Heart left ventricle (tissue), 16 donors: ENCODE measurements around the gene TECPR2. TPM values are rescaled to one million over a fixed set of nuclear protein-coding genes. Genes with fewer than 3 reads are reported as not detected.

ENCODE experiments used
- ATAC-seq, 4 donors: fragments of 200-7000 bp; cut with Tn5 transposase; one replicate each; pipeline ENCODE4 v1.9.1; 2020 to 2022; ENCODE audit warnings: moderate library complexity in 4 of 4, mild to moderate bottlenecking in 3 of 4, moderate number of reproducible peaks in 1 of 4
- DNase-seq, 5 donors: peaks; one replicate each; pipeline ENCODE4 v3.0.0-alpha.2; 2020
- H3K27ac ChIP-seq, 12 donors: fragments of 200-600 bp; sonication (generic) in 4 of 12; one replicate each; pipeline versions ENCODE4 v1.5.0 to v1.8.0; 2016 to 2022; ENCODE audit warnings: mild to moderate bottlenecking in 2 of 12
- H3K27me3 ChIP-seq, 9 donors: fragments of 200-600 bp; sonication (generic) in 2 of 9; one replicate each; pipeline versions ENCODE4 v1.5.1 to v1.8.0; 2016 to 2022; ENCODE audit warnings: mild to moderate bottlenecking in 3 of 9
- H3K36me3 ChIP-seq, 9 donors: fragments of 200-600 bp; sonication (generic) in 2 of 9; one replicate each; pipeline versions ENCODE4 v1.5.0 to v1.8.0; 2018 to 2022; ENCODE audit warnings: mild to moderate bottlenecking in 2 of 9
- H3K4me1 ChIP-seq, 12 donors: fragments of 200-600 bp; sonication (generic) in 4 of 12; one replicate each; pipeline versions ENCODE4 v1.5.0 to v1.8.0; 2016 to 2022; ENCODE audit warnings: mild to moderate bottlenecking in 3 of 12
- H3K4me3 ChIP-seq, 12 donors: fragments of 200-600 bp; sonication (generic) in 4 of 12; one replicate each; pipeline versions ENCODE4 v1.5.0 to v1.8.0; 2017 to 2022; ENCODE audit warnings: mild to moderate bottlenecking in 9 of 12, moderate library complexity in 4 of 12
- H3K9me3 ChIP-seq, 12 donors: fragments of 200-600 bp; sonication (generic) in 4 of 12; one replicate each; pipeline versions ENCODE4 v1.5.0 to v1.8.0; 2016 to 2022; ENCODE audit warnings: mild to moderate bottlenecking in 1 of 12
- CTCF ChIP-seq, 12 donors: fragments of 200-600 bp; sonication (generic) in 4 of 12; IDR thresholded peaks; one replicate each; pipeline versions ENCODE4 v1.5.0 to v1.8.0; 2018 to 2022; ENCODE audit warnings: antibody characterized with exemption in 12 of 12, mild to moderate bottlenecking in 5 of 12
- POLR2A ChIP-seq, 2 donors: fragments of 450-650 bp; IDR thresholded peaks; one replicate each; pipeline ENCODE4 v1.6.1; 2017; ENCODE audit warnings: antibody characterized with exemption in 2 of 2, mild to moderate bottlenecking in 2 of 2, moderate library complexity in 2 of 2
- WGBS, 4 donors: extraction: QIAGEN DNeasy Blood & Tissue Kit in 2 of 4; methylation state at CpG; one replicate each; pipeline versions ENCODE4 v1.1.5 to v1.1.7; 2013 to 2018; 5-methylcytosine and 5-hydroxymethylcytosine counted together
- intact Hi-C, 10 donors: fragments of 100-400 bp; cut with DNase I; formaldehyde crosslinking; loops; one replicate each; pipeline versions ENCODE4 v1.11.1 to v1.14.2; 2022
- polyA plus RNA-seq, 2 donors: library from polyadenylated mRNA; stranded (reverse); fragments of 200-250 nt; gene quantifications; one replicate each; pipeline ENCODE4 v1.2.3, GENCODE V29; 2013
- total RNA-seq, 9 donors: library from RNA; depleted of rRNA in 2 of 9; stranded (reverse); fragments of >200 nt in 2 of 9; fragmentation: NEBNext Ultra II Directional in 3 of 9; extraction: Animal tissue kit (Norgen Biotek cat#: 25700) in 3 of 9; gene quantifications; one replicate each; pipeline versions ENCODE4 v1.1.0 to v1.2.4, GENCODE V29; 2016 to 2023
- donor health status: ischemic (EF 13 %, LVEDD 7.1; RV severe dilation, severe dysfunction).
- donor health status: healthy with polysubstance abuse.
- donor health status: DM: no; HTN: yes; CAD: no.
- donor health status: DM: no; HTN: no; CAD: no.
- donor health status: ischemic (EF 25% LVEDD 6.9; RV normal size, moderate dysfunction).
- donor health status: ischemic (EF 25% LVEDD 5.7; RV mildly dilated, moderate dysfunction).
- donor health status: healthy.
- donor health status: DM: yes; HTN: yes; CAD: no.
- donor health status: ischemic (EF 35%, LVEDD 5.7; RV mildly dilated, moderate dysfunction).
- donor health status: nonischemic (EF 11% LVEDD 7.7; RV severe dilation, severe dysfunction).
- donor health status: DM: yes; HTN: yes; CAD: no.
- donor health status: PGD.
- donor health status: ischemic (EF 29% LVEDD 5.4; RV normal size, mild dysfunction).
- donor health status: nonischemic (EF 23%, LVEDD 6.1; RV moderate dilation, normal function).

The TECPR2 gene
- total and polyA plus RNA-seq, 11 donors: 9.9 to 30.6 (median 22.3) TPM

DNA sequence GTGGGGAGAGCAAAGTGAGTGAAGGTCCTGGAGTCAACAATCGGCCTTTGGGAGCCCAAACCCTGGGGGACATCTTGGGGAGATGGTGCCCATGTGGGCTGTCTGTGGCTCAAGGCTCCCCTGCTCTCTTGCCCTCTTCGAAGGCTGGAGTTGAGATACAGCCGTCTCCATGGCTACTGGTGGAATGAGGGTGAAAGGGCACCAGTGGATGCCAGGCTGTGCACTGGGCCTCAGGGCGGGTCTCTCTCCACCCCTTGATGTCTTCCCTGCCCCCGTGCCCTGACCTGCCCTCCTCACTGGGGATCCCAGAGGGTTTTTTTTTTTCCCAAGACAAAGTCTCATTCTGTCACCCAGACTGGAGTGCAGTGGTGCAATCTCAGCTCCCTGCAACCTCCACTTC, 148.8 kb downstream of the TECPR2 start:
- DNase-seq (no peak), ATAC-seq (no peak)
- Histone ChIP-seq H3K27ac (peak overlapping the region in 2 of 12 donors; percentile 93 to 97), H3K9me3 (no peaks in the 10 kb centered on the region), H3K4me1 (peaks cover 0 to 30% (median 16%) of the 10 kb centered on the region in 12 donors), H3K4me3 (no peak overlapping the region), H3K36me3 (peaks cover 0 to 14% (median 5%) of the 10 kb centered on the region in 9 donors), H3K27me3 (no peaks in the 10 kb centered on the region)
- 82 to 93% (median 90%) methylated on average over 4 to 5 of the region's 5 CpGs for WGBS, 4 donors
- intact Hi-C loops: loop anchor here in 3 of 10 donors (10.0 kb wide), 2 partner anchors 147 to 187 kb away; partner anchors contain the start of genes CINP (in 3 of the 3) and TECPR2 (in 3 of the 3)
- TF ChIP-seq CTCF (IDR thresholded peaks at IDR 0.05): no peak

DNA sequence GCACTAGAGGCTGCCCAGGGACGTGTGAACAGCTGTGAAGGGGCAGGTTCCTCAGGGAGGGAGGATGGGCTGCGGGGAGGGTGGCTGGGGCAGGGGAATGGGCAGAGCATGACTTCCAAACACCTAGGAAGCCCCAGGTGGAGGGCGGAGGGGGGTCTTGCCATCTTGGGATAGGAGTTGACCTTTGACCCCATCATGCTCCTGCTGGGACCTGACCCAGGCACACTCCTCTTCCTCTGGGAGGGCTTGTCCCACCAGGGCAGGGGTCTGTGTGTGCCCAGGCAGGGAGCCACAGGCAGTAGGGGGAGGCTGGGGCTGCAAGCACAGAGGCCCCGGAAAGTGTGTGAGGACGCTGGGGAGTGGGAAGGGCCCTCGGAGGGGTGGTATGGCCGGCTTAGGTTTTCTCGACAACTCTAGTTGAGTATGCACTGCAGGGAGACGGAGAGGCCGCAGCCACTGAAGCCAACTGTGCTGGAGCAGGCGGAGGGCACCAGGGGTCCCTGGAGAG, 150.1 kb downstream of the TECPR2 start:
- intact Hi-C loops: loop anchor here in 3 of 10 donors (10.0 kb wide), 2 partner anchors 148 to 188 kb away; partner anchors contain the start of genes CINP (in 3 of the 3) and TECPR2 (in 3 of the 3)
- H3K27me3 ChIP-seq: no peaks in the 10 kb centered on the region
- H3K9me3 ChIP-seq: no peaks in the 10 kb centered on the region
- H3K36me3 ChIP-seq: peaks cover 0 to under 1% (median 0%) of the 10 kb centered on the region in 9 donors
- no peak for TF ChIP-seq POLR2A (IDR thresholded peaks at IDR 0.05)
- no peak for TF ChIP-seq CTCF (IDR thresholded peaks at IDR 0.05)
- H3K4me1 ChIP-seq: peaks cover 0 to 32% (median 16%) of the 10 kb centered on the region in 12 donors
- WGBS, 4 donors: 87 to 95% (median 89%) methylated on average over 11 of the region's 11 CpGs
- H3K4me3 ChIP-seq: no peak overlapping the region
- H3K27ac ChIP-seq: no peak overlapping the region
- DNase-seq: no peak
- no peak for ATAC-seq

DNA sequence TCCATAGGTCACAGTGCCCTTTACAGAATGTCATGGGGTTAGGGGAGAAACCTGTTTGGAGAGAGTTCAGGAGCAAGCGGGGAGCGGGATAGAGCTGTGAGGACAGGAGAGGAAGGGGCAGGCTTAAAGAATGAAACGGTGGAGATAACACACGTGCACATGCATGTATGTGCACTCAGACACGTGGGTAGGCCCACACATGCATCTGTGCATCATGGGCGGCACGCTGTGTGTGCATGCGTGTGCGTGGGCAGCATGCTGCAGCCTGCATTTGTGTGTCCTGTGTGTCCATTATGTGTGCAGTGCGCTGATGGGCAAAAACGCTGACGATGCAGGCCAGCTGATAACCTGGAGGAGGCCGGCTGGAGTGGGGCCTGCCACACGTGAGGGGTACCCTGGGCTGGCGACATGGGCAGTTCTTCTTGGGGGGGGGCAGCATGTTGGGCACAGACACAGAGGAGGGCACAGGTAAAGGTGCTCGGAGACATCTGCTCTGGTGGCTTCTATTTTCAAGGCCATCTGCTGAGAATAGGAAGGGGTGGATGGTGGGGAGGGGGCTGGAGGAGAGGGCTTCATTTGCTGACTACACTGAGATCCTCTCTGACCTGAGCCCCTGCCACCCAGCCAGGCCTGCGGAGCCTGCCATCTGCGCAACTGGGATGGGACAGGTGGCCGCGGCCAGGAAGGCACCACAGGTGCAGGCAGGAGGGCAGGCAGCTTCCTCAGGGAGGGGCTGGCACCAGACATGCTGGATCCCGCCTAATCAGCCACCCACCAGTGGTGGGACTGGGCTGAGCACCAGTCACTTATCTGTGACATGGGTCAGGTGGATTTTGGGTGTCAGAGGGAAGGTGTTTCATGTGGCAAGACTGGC, 151.4 kb downstream of the TECPR2 start:
- Histone ChIP-seq H3K9me3 (no peaks in the 10 kb centered on the region), H3K27me3 (no peaks in the 10 kb centered on the region), H3K4me3 (no peak overlapping the region), H3K36me3 (no peaks in the 10 kb centered on the region), H3K4me1 (peaks cover 0 to 22% (median 10%) of the 10 kb centered on the region in 12 donors), H3K27ac (no peak overlapping the region)
- ATAC-seq: no peak
- TF ChIP-seq POLR2A (IDR thresholded peaks at IDR 0.05) (no peak), CTCF (IDR thresholded peaks at IDR 0.05) (no peak)
- DNase-seq: no peak
- intact Hi-C loops: loop anchor here in 3 of 10 donors (10.0 kb wide), 2 partner anchors 149 to 189 kb away; partner anchors contain the start of genes CINP (in 3 of the 3) and TECPR2 (in 3 of the 3)
- 86 to 91% (median 90%) methylated on average over 19 to 21 of the region's 21 CpGs for WGBS, 4 donors
